IPS-18a (cell line): ENCODE measurements around the gene CBX4.
A peak's percentile ranks its signal among the peaks of the same experiment; 100 is the strongest.

ENCODE experiments used
- H3K27ac ChIP-seq: one replicate; pipeline ENCODE4 v1.5.1; 2013; ENCODE audit warnings: low read length
- H3K27me3 ChIP-seq: one replicate; pipeline ENCODE4 v1.6.1; 2013; ENCODE audit warnings: mild to moderate bottlenecking, low read length; ENCODE audit not compliant: control insufficient read depth, insufficient read depth
- H3K36me3 ChIP-seq: one replicate; pipeline ENCODE4 v1.6.1; 2013; ENCODE audit warnings: low read depth, low read length; ENCODE audit not compliant: control insufficient read depth
- H3K4me1 ChIP-seq: one replicate; pipeline ENCODE4 v1.6.1; 2013; ENCODE audit warnings: low read depth, low read length; ENCODE audit not compliant: control insufficient read depth
- H3K4me3 ChIP-seq: one replicate; pipeline ENCODE4 v1.5.1; 2013; ENCODE audit warnings: low read length
- H3K9ac ChIP-seq: one replicate; pipeline ENCODE4 v1.6.1; 2013; ENCODE audit warnings: mild to moderate bottlenecking, low read length, moderate library complexity
- H3K9me3 ChIP-seq: one replicate; pipeline ENCODE4 v1.6.1; 2013; ENCODE audit warnings: low read depth, low read length; ENCODE audit not compliant: control insufficient read depth

The CBX4 gene

DNA sequence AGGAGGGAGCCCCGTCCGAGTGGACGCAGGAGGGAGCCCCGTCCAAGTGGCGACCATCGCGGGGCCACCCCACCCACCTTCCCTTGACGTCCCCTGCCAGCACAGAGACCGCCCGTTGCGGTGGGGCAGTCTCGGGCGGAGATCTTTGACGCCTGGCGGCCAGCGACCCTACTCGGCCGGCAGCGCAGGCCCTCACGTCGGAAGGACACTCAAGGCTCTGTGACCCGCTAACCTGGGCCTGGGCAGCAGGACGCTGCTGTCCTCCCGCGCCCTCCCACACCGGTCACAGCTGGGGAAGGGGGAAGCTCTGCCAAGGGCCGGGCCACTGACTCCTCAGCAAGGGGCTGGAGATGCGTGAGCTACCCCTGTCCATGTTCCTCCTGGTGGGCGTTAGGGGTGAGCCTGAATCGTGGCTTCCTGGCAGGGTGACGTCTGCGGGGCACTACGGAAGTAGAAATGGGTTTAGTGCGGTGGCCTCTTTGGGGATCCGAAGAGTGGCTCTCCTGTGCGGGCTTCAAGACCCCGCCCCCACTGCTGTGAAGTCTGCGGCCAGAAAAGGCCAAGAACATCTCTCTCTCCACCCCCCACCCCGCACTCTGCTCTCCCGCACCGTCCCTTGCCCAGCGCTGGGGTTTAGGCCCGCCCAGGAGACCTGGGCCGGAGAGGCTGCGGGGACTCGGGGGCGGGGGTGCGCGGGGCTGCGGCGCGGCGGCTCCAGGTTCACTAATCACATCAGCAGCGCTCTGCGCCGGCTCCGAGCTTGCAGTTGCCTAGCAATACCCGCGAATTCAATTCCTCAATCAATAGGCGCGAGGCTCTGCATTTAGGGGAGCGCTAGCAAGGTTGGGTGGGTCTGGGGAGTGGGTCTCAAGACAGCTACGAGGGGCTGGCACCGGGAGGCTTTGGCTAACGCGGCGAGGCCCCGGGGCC, 48.2 kb downstream of the CBX4 start:
- H3K4me3 ChIP-seq: no peak overlapping the region
- H3K9me3 ChIP-seq: no peaks in the 10 kb centered on the region
- peaks cover 100% of the 10 kb centered on the region for H3K27me3 ChIP-seq
- no peaks in the 10 kb centered on the region for H3K36me3 ChIP-seq
- H3K9ac ChIP-seq: no peak overlapping the region
- no peak overlapping the region for H3K27ac ChIP-seq
- peaks cover 32% of the 10 kb centered on the region for H3K4me1 ChIP-seq

DNA sequence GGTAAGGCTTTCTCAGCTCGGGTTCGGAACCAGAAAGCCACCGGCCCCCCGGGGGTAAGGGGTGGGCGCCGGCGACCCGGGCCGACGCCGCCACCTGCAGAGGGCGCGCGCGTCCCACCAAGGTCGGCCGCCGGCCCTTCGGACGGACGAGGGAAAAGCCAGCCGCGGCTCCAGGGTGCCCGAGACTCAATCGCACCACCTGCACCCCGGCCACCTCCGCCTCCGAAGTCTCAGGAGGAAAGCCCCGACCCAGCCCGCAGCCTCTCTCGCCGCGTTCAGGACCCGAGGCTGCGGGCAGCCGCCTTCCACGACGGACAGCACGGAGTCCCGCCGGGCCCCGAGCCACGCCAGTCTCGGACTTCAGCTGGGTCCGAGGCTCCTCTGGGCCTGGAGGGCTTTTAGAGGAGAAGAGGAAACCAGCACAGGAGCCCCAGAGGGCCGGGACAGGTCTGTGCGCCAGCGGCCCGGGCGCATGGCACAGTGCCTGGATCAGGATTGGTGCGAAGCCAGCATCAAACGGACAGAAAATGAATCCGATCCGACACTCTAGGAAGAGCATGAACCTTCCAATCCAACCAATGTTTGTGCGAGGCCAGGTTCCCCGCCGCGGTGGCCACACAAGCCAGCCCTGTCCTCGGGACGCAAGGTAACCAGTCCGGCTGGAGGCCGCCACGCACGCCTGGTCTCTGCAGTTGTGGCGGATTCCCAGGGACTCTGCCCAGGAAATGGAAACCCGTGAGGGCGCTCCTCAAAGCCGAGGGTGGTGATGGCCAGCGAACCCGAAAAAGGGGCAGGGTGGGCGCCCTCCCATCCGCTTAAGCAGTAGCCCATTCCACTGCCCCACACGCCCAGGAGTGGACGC, 49.1 kb downstream of the CBX4 start:
- Histone ChIP-seq H3K4me3 (peak overlapping the region; percentile 37), H3K4me1 (peaks cover 26% of the 10 kb centered on the region), H3K27ac (no peak overlapping the region), H3K9me3 (no peaks in the 10 kb centered on the region), H3K27me3 (peaks cover 91% of the 10 kb centered on the region), H3K9ac (no peak overlapping the region), H3K36me3 (peaks cover 2% of the 10 kb centered on the region)

DNA sequence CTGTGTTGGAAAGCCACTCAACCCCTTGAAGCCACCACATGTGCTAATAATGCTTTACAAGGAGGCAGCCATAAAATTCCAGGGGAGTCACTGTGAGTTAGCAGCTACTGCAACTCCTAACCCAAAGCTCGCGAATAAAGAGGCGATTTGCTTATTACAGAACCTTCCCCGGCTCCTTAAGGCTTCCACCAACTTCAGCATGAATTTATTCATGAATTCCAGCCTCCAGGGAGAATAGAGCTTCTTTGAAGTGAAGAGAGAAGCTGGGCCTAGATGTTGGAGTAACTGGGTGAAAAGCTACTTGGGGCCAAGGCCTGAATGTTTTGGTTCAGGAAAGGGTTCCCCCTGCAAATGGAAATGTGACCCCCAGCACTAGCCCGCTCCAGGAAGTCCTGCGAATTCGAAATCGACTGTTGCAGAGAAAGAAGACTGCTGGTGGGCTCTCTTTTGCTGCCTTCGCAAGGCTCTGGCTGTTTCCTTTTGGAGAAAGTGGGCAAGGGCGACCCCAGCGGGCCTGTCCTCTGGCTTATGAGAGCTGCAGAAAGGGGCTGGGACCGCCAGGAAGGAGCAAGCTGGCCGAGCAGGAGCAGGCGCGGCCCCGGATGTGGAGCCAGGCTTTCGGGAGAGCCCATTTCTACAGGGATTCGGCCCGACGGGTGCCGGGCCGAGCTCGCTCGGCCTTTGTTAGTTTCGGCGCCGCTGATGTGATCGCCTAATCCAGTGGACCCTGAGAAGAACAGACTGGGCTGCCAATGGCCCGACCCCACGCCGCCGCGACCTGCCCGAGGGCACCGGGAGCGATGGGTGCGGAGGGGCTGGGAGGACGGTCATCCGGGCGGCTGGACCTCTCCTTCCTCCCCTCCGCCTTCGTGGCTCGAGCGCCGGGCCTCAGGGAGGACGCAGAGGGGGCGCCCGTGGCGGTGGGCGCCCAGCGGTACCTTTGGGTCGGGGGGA, 50.0 kb downstream of the CBX4 start:
- no peak overlapping the region for H3K9ac ChIP-seq
- peak overlapping the region; percentile 37 for H3K4me3 ChIP-seq
- H3K36me3 ChIP-seq: peaks cover 11% of the 10 kb centered on the region
- peaks cover 82% of the 10 kb centered on the region for H3K27me3 ChIP-seq
- H3K4me1 ChIP-seq: peaks cover 18% of the 10 kb centered on the region
- H3K9me3 ChIP-seq: no peaks in the 10 kb centered on the region
- no peak overlapping the region for H3K27ac ChIP-seq

DNA sequence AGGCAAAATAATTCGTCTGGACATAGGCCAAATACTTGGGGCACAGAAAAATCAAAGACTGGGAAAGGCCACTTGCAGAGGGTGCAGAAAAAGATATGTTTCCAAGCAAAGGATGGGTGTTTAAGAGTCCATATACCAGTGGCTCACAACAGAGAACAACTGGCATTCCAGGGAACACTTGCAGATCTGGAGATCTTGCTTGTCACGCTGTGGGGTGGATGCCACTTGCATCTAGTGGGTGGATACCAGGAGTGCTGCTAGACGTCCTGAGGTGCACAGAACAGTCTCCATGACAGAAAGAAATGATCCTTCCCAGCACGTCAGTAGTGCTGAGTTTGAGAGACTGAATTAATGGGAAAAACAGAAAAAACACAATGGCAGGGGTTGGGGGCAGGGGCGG, 50.8 kb downstream of the CBX4 start:
- Histone ChIP-seq H3K9me3 (no peaks in the 10 kb centered on the region), H3K4me3 (no peak overlapping the region), H3K9ac (no peak overlapping the region), H3K27me3 (peaks cover 74% of the 10 kb centered on the region), H3K27ac (no peak overlapping the region), H3K4me1 (peaks cover 16% of the 10 kb centered on the region), H3K36me3 (peaks cover 17% of the 10 kb centered on the region)

GRCh38 chr17:79786930-79787643, 52.2 kb downstream of the CBX4 start:
- H3K4me3 ChIP-seq: no peak overlapping the region
- H3K27me3 ChIP-seq: peaks cover 60% of the 10 kb centered on the region
- H3K27ac ChIP-seq: no peak overlapping the region
- H3K4me1 ChIP-seq: peaks cover 11% of the 10 kb centered on the region
- H3K9ac ChIP-seq: no peak overlapping the region
- no peaks in the 10 kb centered on the region for H3K9me3 ChIP-seq
- H3K36me3 ChIP-seq: peaks cover 31% of the 10 kb centered on the region

DNA sequence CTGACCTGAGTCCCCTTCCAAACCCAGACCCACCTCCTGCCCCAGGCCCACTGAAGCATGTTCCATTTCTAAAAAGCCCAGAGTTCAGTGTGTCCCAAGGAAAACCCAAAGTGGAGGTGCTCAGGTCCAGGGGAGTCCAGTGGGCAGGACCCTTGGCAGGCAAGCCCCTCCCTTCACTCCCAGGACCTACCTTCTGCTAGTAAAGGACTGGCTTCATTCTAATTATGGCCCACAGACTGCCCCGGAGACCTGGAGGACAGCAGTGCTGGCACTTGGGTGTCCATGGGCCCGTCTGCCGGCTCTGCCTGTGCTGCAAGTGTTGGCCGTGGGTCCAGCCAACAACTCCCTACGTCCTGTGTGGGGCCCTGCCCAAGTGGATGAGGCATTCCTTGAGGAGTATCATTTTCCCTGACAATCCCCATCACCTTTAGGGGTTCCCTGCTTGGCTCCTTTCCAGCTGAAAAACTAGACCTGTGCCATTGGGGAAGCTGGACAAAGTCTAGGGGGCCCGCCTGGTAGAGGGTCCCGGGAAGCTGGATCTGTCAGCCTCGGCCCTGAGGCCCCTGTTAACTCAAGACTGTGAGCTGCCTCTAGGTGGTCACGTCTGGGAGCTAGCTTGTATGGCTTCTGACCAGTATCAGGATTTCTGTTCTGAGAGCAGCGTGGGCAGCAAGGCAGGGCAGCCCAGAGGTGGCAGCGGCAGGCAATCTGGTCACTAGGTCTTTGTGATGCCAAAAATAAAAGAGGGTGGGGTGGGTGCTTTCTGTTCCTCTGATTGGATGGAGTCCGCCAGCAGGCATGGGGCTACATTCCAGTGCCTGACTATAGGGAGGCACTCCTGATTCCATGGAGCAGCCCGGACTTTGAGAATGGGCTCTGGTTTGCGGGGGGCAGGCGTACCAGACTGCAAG, 53.1 kb downstream of the CBX4 start:
- Histone ChIP-seq H3K27me3 (peaks cover 51% of the 10 kb centered on the region), H3K27ac (no peak overlapping the region)

DNA sequence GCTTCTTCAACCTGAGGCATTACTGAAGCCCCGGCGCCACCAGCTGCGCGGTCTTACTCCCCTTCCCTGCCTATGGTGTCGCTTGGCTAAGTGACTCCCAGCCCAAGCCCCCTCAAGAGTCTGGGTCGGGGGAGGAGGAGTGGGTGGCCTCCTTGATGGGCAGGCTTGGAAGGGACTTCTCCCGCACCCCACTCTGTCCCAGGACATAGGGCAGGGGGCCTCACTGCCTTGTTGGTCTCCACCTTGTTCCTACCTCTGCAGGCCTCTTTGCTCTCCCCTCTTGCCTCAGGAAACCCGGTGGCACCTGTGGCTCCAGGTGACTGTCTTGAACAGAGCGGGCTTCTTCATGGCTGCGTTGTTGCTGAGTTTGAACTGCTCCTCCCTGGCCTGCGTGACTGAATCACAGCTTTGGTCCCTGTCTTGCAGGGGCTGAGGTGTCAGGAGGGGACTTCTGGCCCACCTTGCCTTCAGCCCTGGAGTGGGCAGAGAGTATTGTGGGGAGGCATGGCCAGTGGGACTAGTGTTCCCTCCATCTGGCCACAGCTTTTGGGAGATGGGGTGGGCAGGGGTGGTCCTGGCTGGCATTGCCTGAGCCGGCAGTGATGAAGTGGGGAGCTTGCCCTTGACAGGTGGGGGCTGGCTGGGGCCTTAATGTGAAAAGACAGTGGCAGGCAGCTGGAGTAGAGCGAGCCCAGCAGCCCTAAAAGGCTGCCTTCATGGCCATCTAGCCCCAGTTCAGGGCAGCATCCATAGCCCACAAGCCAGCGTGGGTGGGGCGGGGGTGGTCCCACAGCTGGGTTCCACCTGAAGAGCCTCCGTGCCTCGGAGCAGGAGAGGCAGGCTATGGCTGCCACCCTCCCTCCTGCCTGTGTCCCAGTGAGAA, 54.0 kb downstream of the CBX4 start:
- Histone ChIP-seq H3K27me3 (peaks cover 42% of the 10 kb centered on the region), H3K36me3 (peaks cover 47% of the 10 kb centered on the region), H3K4me3 (no peak overlapping the region), H3K4me1 (peaks cover 11% of the 10 kb centered on the region), H3K9me3 (no peaks in the 10 kb centered on the region), H3K9ac (no peak overlapping the region), H3K27ac (no peak overlapping the region)

More for the DNA sequence above, 53.1 kb downstream of the CBX4 start:
- Histone ChIP-seq H3K36me3 (peaks cover 39% of the 10 kb centered on the region), H3K4me1 (peaks cover 11% of the 10 kb centered on the region), H3K4me3 (no peak overlapping the region), H3K9ac (no peak overlapping the region), H3K9me3 (no peaks in the 10 kb centered on the region)

DNA sequence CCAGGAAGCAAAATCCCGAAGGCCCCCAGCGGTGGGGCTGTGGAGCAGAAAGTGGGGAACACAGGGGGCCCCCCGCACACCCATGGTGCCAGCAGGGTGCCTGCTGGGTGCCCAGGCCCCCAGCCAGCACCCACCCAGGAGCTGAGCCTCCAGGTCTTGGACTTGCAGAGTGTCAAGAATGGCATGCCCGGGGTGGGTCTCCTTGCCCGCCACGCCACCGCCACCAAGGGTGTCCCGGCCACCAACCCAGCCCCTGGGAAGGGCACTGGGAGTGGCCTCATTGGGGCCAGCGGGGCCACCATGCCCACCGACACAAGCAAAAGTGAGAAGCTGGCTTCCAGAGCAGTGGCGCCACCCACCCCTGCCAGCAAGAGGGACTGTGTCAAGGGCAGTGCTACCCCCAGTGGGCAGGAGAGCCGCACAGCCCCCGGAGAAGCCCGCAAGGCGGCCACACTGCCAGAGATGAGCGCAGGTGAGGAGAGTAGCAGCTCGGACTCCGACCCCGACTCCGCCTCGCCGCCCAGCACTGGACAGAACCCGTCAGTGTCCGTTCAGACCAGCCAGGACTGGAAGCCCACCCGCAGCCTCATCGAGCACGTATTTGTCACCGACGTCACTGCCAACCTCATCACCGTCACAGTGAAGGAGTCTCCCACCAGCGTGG, 54.8 kb downstream of the CBX4 start:
- Histone ChIP-seq H3K9ac (no peak overlapping the region), H3K36me3 (peaks cover 55% of the 10 kb centered on the region), H3K27ac (no peak overlapping the region), H3K4me3 (no peak overlapping the region), H3K27me3 (peaks cover 34% of the 10 kb centered on the region), H3K9me3 (no peaks in the 10 kb centered on the region), H3K4me1 (peaks cover 14% of the 10 kb centered on the region)

- Histone ChIP-seq H3K27me3 (peaks cover 28% of the 10 kb centered on the region), H3K9ac (no peak overlapping the region), H3K4me1 (peaks cover 11% of the 10 kb centered on the region), H3K9me3 (no peaks in the 10 kb centered on the region), H3K27ac (no peak overlapping the region), H3K4me3 (no peak overlapping the region), H3K36me3 (peaks cover 57% of the 10 kb centered on the region)
These were observed 55.3 kb downstream of the CBX4 start for GRCh38 chr17:79783891-79784290.
